K562 (cell line): ENCODE results near the gene SATB2. TPM values are rescaled to one million over a fixed set of nuclear protein-coding genes. Genes with fewer than 3 reads are reported as not detected.
A peak's percentile ranks its signal among the peaks of the same experiment; 100 is the strongest.

Source experiments
- ATAC-seq: fragments of 200-7000 bp; cut with Tn5 transposase; 3 replicates; pipeline ENCODE4 v1.9.1; 2020; ENCODE audit warnings: moderate library complexity
- BruUV-seq: library from RNA; stranded (reverse); fragments of 400-500 nt; replicated peaks from 2 replicates; lab custom pipeline; 2021; lab: Mats Ljungman, UMichigan
- CTCF ChIA-PET: fragments of 300-600 bp; formaldehyde crosslinking; extraction: SDS; loops from one replicate; lab custom pipeline; 2021; ENCODE audit warnings: low intra/inter-chr PET ratio; lab: Yijun Ruan, JAX
- POLR2A ChIA-PET: fragments of 300-600, 350-650 bp; sonication (Branson Sonifier 250); formaldehyde crosslinking; extraction: SDS; loops from one replicate; lab custom pipeline; 2021; ENCODE audit warnings: antibody characterized with exemption, inconsistent platforms; lab: Yijun Ruan, JAX
- DNase-seq, 4 experiments: peaks; one replicate each; pipeline versions ENCODE4 v3.0.0 to v3.0.0-alpha.2; 2011 to 2018; ENCODE audit warnings: low spot score in 3 of 4, mixed read lengths in 3 of 4; ENCODE audit errors: extremely low read depth in 1 of 4
- FAIRE-seq: peaks from 2 replicates; lab custom pipeline; 2011; peaks lifted over from hg19 to GRCh38; lab: Jason Lieb, UNC
- H2AFZ ChIP-seq: 2 replicates; pipeline ENCODE4 v1.6.0; 2011; ENCODE audit warnings: low read depth, low read length, control low read depth, inconsistent platforms
- H3K27ac ChIP-seq: fragments of 200-600 bp; 3 replicates; pipeline ENCODE4 v1.8.0; 2011; ENCODE audit warnings: low read depth, mild to moderate bottlenecking, control low read depth, inconsistent platforms, low read length, moderate library complexity, mixed read lengths; ENCODE audit errors: extremely low read depth
- H3K27me3 ChIP-seq, 2 experiments: fragments of 300-600 bp in 1 of 2; 2 replicates in 1 of 2; 3 replicates in 1 of 2; pipeline versions ENCODE4 v1.6.0 to v1.8.0; 2011; ENCODE audit warnings: inconsistent platforms in 2 of 2, low read length in 2 of 2, mild to moderate bottlenecking in 1 of 2, mixed read lengths in 1 of 2, moderate library complexity in 1 of 2; ENCODE audit not compliant: control insufficient read depth in 2 of 2, insufficient read depth in 2 of 2
- H3K36me3 ChIP-seq: fragments of 300-600 bp; 3 replicates; pipeline ENCODE4 v1.8.0; 2011; ENCODE audit warnings: mild to moderate bottlenecking, low read length, inconsistent platforms; ENCODE audit not compliant: control insufficient read depth, insufficient read depth
- H3K4me1 ChIP-seq, 2 experiments: fragments of 200-600 bp in 1 of 2; replicated peaks in 1 of 2; 2 replicates in 1 of 2; 3 replicates in 1 of 2; pipeline versions ENCODE4 v1.5.1 to v1.8.0; 2011; ENCODE audit warnings: inconsistent platforms in 2 of 2, low read length in 2 of 2, mild to moderate bottlenecking in 1 of 2, mixed read lengths in 1 of 2, moderate library complexity in 1 of 2; ENCODE audit not compliant: control insufficient read depth in 2 of 2, insufficient read depth in 2 of 2
- H3K4me2 ChIP-seq: 2 replicates; pipeline ENCODE4 v1.6.1; 2011; ENCODE audit warnings: low read length, control low read depth, inconsistent platforms, mixed read lengths; ENCODE audit not compliant: insufficient read depth
- H3K4me3 ChIP-seq: fragments of 200-600 bp; sonication (generic), shearing (Covaris generic); 2 replicates; pipeline ENCODE4 v1.5.1; 2016; ENCODE audit warnings: control low read depth, inconsistent platforms
- H3K79me2 ChIP-seq: fragments of 200-600 bp; 3 replicates; pipeline ENCODE4 v1.8.0; 2011; ENCODE audit warnings: low read length, inconsistent platforms; ENCODE audit not compliant: control insufficient read depth, insufficient read depth
- H3K9ac ChIP-seq, 2 experiments: 2 replicates each; pipeline versions ENCODE4 v1.6.0 to v1.6.1; 2011; ENCODE audit warnings: low read depth in 2 of 2, low read length in 2 of 2, control low read depth in 1 of 2, inconsistent platforms in 1 of 2, mild to moderate bottlenecking in 1 of 2, mixed read lengths in 1 of 2; ENCODE audit not compliant: insufficient read depth in 1 of 2
- H3K9me1 ChIP-seq: one replicate; pipeline ENCODE4 v1.6.0; 2011; ENCODE audit warnings: inconsistent platforms, mild to moderate bottlenecking, low read length, moderate library complexity; ENCODE audit not compliant: control insufficient read depth, insufficient read depth
- H3K9me3 ChIP-seq: replicated peaks from 2 replicates; pipeline ENCODE4 v1.5.1; 2011; ENCODE audit warnings: low read depth, low read length, inconsistent platforms; ENCODE audit not compliant: control insufficient read depth, insufficient read depth
- H4K20me1 ChIP-seq: replicated peaks from 2 replicates; pipeline ENCODE4 v1.6.1; 2011; ENCODE audit warnings: low read length, inconsistent platforms, mixed read lengths; ENCODE audit not compliant: control insufficient read depth, insufficient read depth
- C11orf30 ChIP-seq: fragments of 450-650 bp; IDR thresholded peaks from 2 replicates; pipeline ENCODE4 v1.6.1; 2016; ENCODE audit warnings: low read depth, mild to moderate bottlenecking
- HNRNPLL ChIP-seq: fragments of 200-400 bp; formaldehyde crosslinking; IDR thresholded peaks from 2 replicates; pipeline ENCODE4 v1.6.1; 2017; ENCODE audit warnings: low read length, low read depth, mild to moderate bottlenecking; ENCODE audit not compliant: poor library complexity, severe bottlenecking
- HOMEZ ChIP-seq: fragments of 250-450 bp; sonication (Bioruptor Pico); IDR thresholded peaks from 2 replicates; pipeline ENCODE4 v1.4.0; 2020; ENCODE audit warnings: mild to moderate bottlenecking, moderate library complexity
- IRF2 ChIP-seq: sonication (generic); formaldehyde crosslinking; IDR thresholded peaks from 2 replicates; pipeline ENCODE4 v1.8.1; 2022; ENCODE audit warnings: mild to moderate bottlenecking, missing genetic modification reagents
- RBM17 ChIP-seq: fragments of 200-400 bp; formaldehyde crosslinking; IDR thresholded peaks from 2 replicates; pipeline ENCODE4 v1.6.1; 2017; ENCODE audit warnings: low read depth, mild to moderate bottlenecking, low read length, borderline replicate concordance
- ZNF316 ChIP-seq: fragments of 450-650 bp; IDR thresholded peaks from 2 replicates; pipeline ENCODE4 v1.6.1; 2016
- WGBS: fragments of 100-300 bp; shearing (Covaris generic); methylation state at CpG from one replicate; pipeline ENCODE4 v1.1.6; 2016; ENCODE audit warnings: low coverage, mixed read lengths; ENCODE audit not compliant: insufficient coverage; ENCODE audit errors: missing lambda C conversion rate; 5-methylcytosine and 5-hydroxymethylcytosine counted together
- in situ Hi-C: fragments of 300-500 bp; cut with MboI; formaldehyde crosslinking; loops from 4 replicates; pipeline ENCODE4 v1.15.0; 2018; ENCODE audit warnings: inconsistent platforms, mixed read lengths
- intact Hi-C: fragments of 100-400 bp; cut with micrococcal nuclease; formaldehyde crosslinking; loops from 2 replicates; pipeline ENCODE4 v1.14.2; 2022
- polyA plus RNA-seq, 8 experiments: library from polyadenylated mRNA; depleted of rRNA in 4 of 8; stranded (reverse) in 5 of 8; unstranded in 3 of 8; fragments of >200 nt; fragmentation: Nextera tagmentation in 2 of 8; fragmentation: Illumina TruSeq in 1 of 8; extraction: Ambion mirVana in 2 of 8; extraction: Trizol in 1 of 8; gene quantifications; 2 replicates each; pipeline versions ENCODE4 v1.2.1 to v1.2.3, GENCODE V29; 2011 to 2014; ENCODE audit warnings: inconsistent platforms in 1 of 8, missing spikeins in 1 of 8
- total RNA-seq, 7 experiments: library from RNA; depleted of rRNA in 6 of 7; stranded (reverse); fragments of >200 nt in 6 of 7; fragmentation: Illumina TruSeq in 2 of 7; extraction: Trizol in 2 of 7; gene quantifications; 2 replicates each; pipeline versions ENCODE4 v1.2.1 to v1.2.3, GENCODE V29; 2011 to 2021; ENCODE audit warnings: low replicate concordance in 1 of 7

SATB2 gene
- total and polyA plus RNA-seq, 9 of the 15 experiments (the other 6 are each of a cell fraction or from before 2014, with no cell fraction given) = 4.5 to 34.0 (median 15.1) TPM

- TF ChIP-seq HNRNPLL (no peak), HOMEZ (no peak), IRF2 (no peak)
Observed at GRCh38 chr2:199307461-199307860, 150.3 kb downstream of the SATB2 start (continued).

- H3K9ac ChIP-seq = no peak overlapping the region
- H3K4me3 ChIP-seq = no peak overlapping the region
- H3K4me1 ChIP-seq = no peaks in the 10 kb centered on the region
- POLR2A ChIA-PET = no interaction called here
- peak; percentile 35; the same call in 1 of the 2 replicates for TF ChIP-seq ZNF316
- peak; percentile 15; the same call in 1 of the 2 replicates for TF ChIP-seq C11orf30
- TF ChIP-seq RBM17 = no peak
- TF ChIP-seq, all 486 proteins: peak for 2
- no peak overlapping the region for H3K27ac ChIP-seq
- H2AFZ ChIP-seq = no peak overlapping the region
- no peak for ATAC-seq
- no peak for DNase-seq
- 81% methylated on average over 3 of the region's 3 CpGs for WGBS
- CTCF ChIA-PET = no interaction called here
- peaks cover 90% of the 10 kb centered on the region; the same call in 2 of the 3 replicates for H3K36me3 ChIP-seq
- no TSS peak for BruUV-seq
- in situ Hi-C loops (no loop called here), intact Hi-C loops (no loop called here)
- H3K9me1 ChIP-seq = no peaks in the 10 kb centered on the region
- no peaks in the 10 kb centered on the region for H3K27me3 ChIP-seq
- FAIRE-seq = no peak
- H4K20me1 ChIP-seq = no peaks in the 10 kb centered on the region
- no peak overlapping the region for H3K4me2 ChIP-seq
- H3K9me3 ChIP-seq = no peaks in the 10 kb centered on the region
- no peaks in the 10 kb centered on the region for H3K79me2 ChIP-seq
Observed at GRCh38 chr2:199306116-199306515, 151.6 kb downstream of the SATB2 start.
